ENCODE results near the gene RRP15. TPM values are rescaled to one million over a fixed set of nuclear protein-coding genes. Genes with fewer than 3 reads are reported as not detected.

The RRP15 gene
- total RNA-seq, 4 donors from 2014 or later, result 4.8 to 11.6 (median 6.7) TPM

DNA sequence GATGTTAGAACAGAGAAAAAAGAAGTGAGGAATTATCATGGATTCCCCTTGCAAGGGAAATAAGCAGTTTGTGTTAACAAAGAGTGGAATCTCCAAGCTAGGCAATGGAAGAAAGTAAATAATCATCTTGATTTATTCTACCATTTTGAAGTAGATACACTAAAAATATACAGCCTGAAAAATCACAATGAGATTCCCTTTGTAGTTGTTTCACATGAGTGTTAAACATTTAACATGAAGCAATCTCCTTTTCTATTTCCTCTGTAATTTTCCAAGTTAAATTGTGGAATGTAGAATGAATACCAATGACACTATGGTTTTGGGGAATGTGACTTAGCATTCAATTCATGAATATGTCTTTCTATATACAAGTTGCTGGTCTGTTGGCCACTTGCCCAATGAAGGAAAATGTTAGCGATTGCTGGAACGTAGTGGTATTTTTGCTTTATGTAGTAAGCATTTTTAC lies 65.7 kb downstream of the RRP15 start:
- H3K4me1 ChIP-seq, result peaks cover 40% of the 10 kb centered on the region
- 9% methylated on average over 2 of the region's 2 CpGs for WGBS
- no peak for DNase-seq (ENCODE audit: low spot score in 2 of 2)
- peak overlapping the region; percentile 30 for H3K4me3 ChIP-seq
- no peaks in the 10 kb centered on the region for H3K36me3 ChIP-seq
- H3K27ac ChIP-seq, result no peak overlapping the region
- TF ChIP-seq CTCF (IDR thresholded peaks at IDR 0.05), result no peak
- no peak for TF ChIP-seq POLR2AphosphoS5 (IDR thresholded peaks at IDR 0.05)
- no peak for TF ChIP-seq POLR2A (IDR thresholded peaks at IDR 0.05)
- TF ChIP-seq EP300 (IDR thresholded peaks at IDR 0.05), result no peak
- H3K27me3 ChIP-seq, result no peaks in the 10 kb centered on the region
- no peaks in the 10 kb centered on the region for H3K9me3 ChIP-seq

DNA sequence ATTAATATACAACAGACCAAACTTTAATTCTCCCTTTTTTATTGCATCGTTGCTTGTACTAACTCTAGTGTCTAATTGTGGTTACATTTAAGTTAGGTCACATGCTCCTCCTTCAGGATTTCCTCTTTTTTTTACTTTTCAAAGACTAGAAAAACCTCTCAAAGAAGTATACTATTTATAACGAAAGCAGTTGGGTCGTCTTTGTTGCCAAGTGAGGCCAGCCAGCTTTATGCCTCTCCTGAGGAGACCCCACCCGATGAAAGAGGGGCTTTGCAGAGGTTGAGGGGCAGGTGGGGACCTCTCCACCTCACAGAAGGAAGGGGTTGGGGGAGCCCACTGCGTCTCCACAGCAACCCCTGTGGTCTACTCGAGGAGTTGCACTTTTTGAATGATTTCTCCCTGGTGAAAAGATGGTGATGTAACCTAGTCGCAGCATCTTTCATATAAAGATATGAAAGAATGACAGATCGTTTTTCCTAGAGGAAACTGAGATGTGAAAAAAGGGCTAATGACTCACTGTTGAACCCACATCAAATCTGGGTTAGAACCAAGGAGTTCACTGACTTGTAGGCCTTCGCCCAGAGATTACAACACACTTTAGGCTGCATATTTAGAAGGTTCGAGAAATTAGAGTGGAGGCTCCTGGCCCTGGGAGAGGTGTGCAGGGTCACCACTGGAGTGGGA lies 66.4 kb downstream of the RRP15 start:
- H3K4me3 ChIP-seq, result peak overlapping the region; percentile 30
- peak overlapping the region; percentile 58 for H3K27ac ChIP-seq
- peaks cover 40% of the 10 kb centered on the region for H3K4me1 ChIP-seq
- H3K27me3 ChIP-seq, result no peaks in the 10 kb centered on the region
- no peaks in the 10 kb centered on the region for H3K36me3 ChIP-seq
- DNase-seq (ENCODE audit: low spot score in 2 of 2), result no peak
- TF ChIP-seq EP300 (IDR thresholded peaks at IDR 0.05) (no peak), POLR2A (IDR thresholded peaks at IDR 0.05) (no peak), CTCF (IDR thresholded peaks at IDR 0.05) (peak in 1 of 2 donors; percentile 37), POLR2AphosphoS5 (IDR thresholded peaks at IDR 0.05) (no peak)
- no peaks in the 10 kb centered on the region for H3K9me3 ChIP-seq
- WGBS, result 18% methylated on average over 10 of the region's 10 CpGs

DNA sequence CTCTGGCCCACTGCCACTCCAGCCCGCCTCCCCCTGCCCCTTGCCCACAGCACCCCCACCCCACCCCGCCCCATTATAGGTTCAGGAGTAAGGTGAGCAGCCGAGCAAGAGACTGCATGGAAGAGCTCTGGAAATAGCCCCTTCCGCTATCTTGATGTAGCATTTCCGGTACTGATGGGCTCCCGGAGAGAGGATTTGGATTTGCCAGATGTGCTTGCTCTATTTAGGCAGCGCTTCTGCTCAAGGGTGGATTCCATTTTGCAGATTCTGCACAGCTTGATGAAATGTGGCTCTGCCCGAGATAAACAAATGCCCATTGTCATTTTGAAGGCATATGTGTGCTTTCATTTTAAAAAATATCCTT lies 67.0 kb downstream of the RRP15 start:
- no peak for DNase-seq (ENCODE audit: low spot score in 2 of 2)
- Histone ChIP-seq H3K9me3 (no peaks in the 10 kb centered on the region), H3K36me3 (no peaks in the 10 kb centered on the region), H3K4me3 (no peak overlapping the region), H3K27ac (no peak overlapping the region), H3K27me3 (no peaks in the 10 kb centered on the region), H3K4me1 (peaks cover 39% of the 10 kb centered on the region)
- 91% methylated on average over 8 of the region's 8 CpGs for WGBS
- TF ChIP-seq POLR2AphosphoS5 (IDR thresholded peaks at IDR 0.05) (no peak), POLR2A (IDR thresholded peaks at IDR 0.05) (no peak)

GRCh38 chr1:218353656-218354055 lies 68.6 kb downstream of the RRP15 start:
- Histone ChIP-seq H3K9me3 (no peaks in the 10 kb centered on the region), H3K27ac (no peak overlapping the region), H3K4me1 (peaks cover 24% of the 10 kb centered on the region), H3K36me3 (no peaks in the 10 kb centered on the region), H3K4me3 (no peak overlapping the region), H3K27me3 (no peaks in the 10 kb centered on the region)
- no peak for TF ChIP-seq EP300 (IDR thresholded peaks at IDR 0.05)
- TF ChIP-seq POLR2AphosphoS5 (IDR thresholded peaks at IDR 0.05), result no peak
- TF ChIP-seq POLR2A (IDR thresholded peaks at IDR 0.05), result no peak
- TF ChIP-seq CTCF (IDR thresholded peaks at IDR 0.05), result no peak
- DNase-seq (ENCODE audit: low spot score in 2 of 2), result no peak
- 93% methylated on average over 4 of the region's 4 CpGs for WGBS

DNA sequence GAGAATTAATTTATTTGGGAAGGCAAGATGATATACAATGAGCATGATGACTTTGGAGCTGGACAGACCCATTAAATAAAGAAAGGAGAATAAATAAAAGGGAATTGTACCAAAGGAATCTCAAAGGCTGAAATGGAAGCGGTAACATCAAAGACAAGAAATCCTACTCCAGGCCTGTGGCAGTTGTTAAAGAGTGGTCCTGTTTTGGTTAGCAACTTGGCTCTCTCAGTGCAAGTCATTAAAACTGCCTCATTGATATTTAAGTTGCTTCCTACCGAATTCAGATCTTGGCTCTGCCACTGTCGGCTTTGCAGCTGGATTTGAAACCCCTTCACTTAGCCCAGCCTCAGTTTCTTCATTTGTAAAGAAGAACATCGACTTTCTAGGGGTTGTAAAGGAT lies 70.2 kb downstream of the RRP15 start:
- no peak overlapping the region for H3K4me3 ChIP-seq
- H3K27me3 ChIP-seq, result no peaks in the 10 kb centered on the region
- WGBS, result 81% methylated on average over 4 of the region's 4 CpGs
- no peak for DNase-seq (ENCODE audit: low spot score in 2 of 2)
- no peak overlapping the region for H3K27ac ChIP-seq
- no peaks in the 10 kb centered on the region for H3K36me3 ChIP-seq
- no peaks in the 10 kb centered on the region for H3K9me3 ChIP-seq
- peaks cover 12% of the 10 kb centered on the region for H3K4me1 ChIP-seq
- TF ChIP-seq POLR2A (IDR thresholded peaks at IDR 0.05) (no peak), EP300 (IDR thresholded peaks at IDR 0.05) (no peak), CTCF (IDR thresholded peaks at IDR 0.05) (no peak), POLR2AphosphoS5 (IDR thresholded peaks at IDR 0.05) (no peak)
